BLaER1 treated with 17β-estradiol and CSF1 and Interleukin-3, amounts not matched to agents 10 nM and 100 nM (cell line): ENCODE measurements around the gene EIF2S2.

Experiments
- H3K27ac ChIP-seq, 11 experiments: shearing (Covaris generic); formaldehyde crosslinking; 2 replicates each; pipeline ENCODE4 v1.8.1; 2022
- H3K27me3 ChIP-seq, 11 experiments: shearing (Covaris generic); formaldehyde crosslinking; 2 replicates each; pipeline ENCODE4 v1.8.1; 2022
- H3K36me3 ChIP-seq, 11 experiments: shearing (Covaris generic); formaldehyde crosslinking; 2 replicates each; pipeline ENCODE4 v1.8.1; 2022
- H3K4me1 ChIP-seq, 10 experiments: shearing (Covaris generic); formaldehyde crosslinking; 2 replicates each; pipeline ENCODE4 v1.8.1; 2022
- H3K4me2 ChIP-seq, 11 experiments: shearing (Covaris generic); formaldehyde crosslinking; 2 replicates each; pipeline ENCODE4 v1.8.1; 2022
- H3K4me3 ChIP-seq, 10 experiments: shearing (Covaris generic); formaldehyde crosslinking; 2 replicates each; pipeline ENCODE4 v1.8.1; 2022
- H3K9ac ChIP-seq, 11 experiments: shearing (Covaris generic); formaldehyde crosslinking; 2 replicates each; pipeline ENCODE4 v1.8.1; 2022
- H3K9me3 ChIP-seq, 11 experiments: shearing (Covaris generic); formaldehyde crosslinking; replicated peaks in 1 of 11; 2 replicates each; pipeline ENCODE4 v1.8.1; 2022
- H4K20me1 ChIP-seq, 11 experiments: shearing (Covaris generic); formaldehyde crosslinking; 2 replicates each; pipeline ENCODE4 v1.8.1; 2022
- Cebpa-rat ChIP-seq, 11 experiments: shearing (Covaris generic); IDR thresholded peaks; 2 replicates each; pipeline ENCODE4 v1.8.1; 2022

EIF2S2 gene

DNA sequence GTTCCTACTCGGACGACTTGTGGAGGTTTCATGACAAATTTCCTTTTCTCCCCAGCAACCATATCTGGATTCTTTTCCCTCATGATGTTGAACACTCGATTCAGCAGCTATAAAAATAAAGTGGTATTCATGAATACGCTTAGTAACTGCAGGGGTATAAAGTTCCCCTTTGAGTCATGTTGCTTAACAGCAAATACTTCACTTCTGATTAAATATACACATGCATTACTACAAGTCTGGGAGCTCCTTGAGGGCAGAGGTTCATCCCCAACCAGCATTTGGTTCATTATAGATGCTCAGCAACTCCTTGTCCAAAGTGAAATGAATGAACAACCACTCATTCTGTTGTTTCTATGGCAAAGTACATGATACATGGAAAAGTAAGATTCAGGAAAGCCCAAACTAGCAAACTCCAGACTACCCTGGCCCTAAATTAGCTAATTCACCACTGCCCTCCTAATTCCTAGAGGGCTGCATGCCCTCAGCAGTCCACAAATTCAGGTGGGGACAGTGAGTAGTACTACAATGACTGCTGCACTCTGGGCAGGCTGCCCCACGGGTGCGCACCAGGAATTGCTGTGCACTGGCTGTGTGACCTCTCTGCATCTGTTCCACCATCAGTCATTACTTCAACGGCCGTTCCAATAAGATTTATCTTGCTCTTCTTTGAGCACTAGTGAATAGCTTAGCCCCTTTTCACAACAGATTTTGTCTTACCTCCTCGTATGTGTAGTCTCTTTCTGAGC lies 15.2 kb downstream of the EIF2S2 start:
- H3K4me3 ChIP-seq: no peak overlapping the region
- H4K20me1 ChIP-seq: peaks cover 92 to 100% (median 99%) of the 10 kb centered on the region in 11 experiments

DNA sequence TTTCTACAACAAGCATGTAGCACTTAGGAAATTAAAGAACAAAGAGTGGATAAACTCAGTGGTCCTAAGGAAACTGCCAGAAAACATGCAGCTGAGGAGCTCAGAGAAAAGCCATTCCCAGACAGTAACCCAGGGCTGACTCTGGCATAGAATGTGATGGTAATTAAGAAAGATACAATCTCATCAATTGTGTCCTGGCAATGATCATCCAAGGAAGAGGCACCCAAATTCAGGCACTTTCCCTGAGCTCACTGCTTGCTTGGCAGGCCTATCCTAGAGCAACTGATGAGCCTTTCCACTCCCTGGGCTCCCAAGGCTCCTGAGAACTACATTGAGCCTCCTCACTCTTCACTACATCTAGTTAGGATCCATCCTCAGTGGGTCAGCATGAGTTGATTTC lies 16.2 kb downstream of the EIF2S2 start:
- TF ChIP-seq Cebpa-rat (IDR thresholded peaks at IDR 0.05): no peak
- Histone ChIP-seq H4K20me1 (peaks cover 91 to 100% (median 99%) of the 10 kb centered on the region in 11 experiments), H3K4me3 (no peak overlapping the region), H3K9ac (no peak overlapping the region), H3K27me3 (no peaks in the 10 kb centered on the region), H3K4me1 (peaks cover 0 to 2% (median 0%) of the 10 kb centered on the region in 10 experiments; a peak in 3 of 20 replicates), H3K36me3 (peaks cover 99 to 100% (median 100%) of the 10 kb centered on the region in 11 experiments), H3K4me2 (no peak overlapping the region), H3K27ac (no peak overlapping the region), H3K9me3 (no peaks in the 10 kb centered on the region)

More for the DNA sequence above, 15.2 kb downstream of the EIF2S2 start:
- Histone ChIP-seq H3K9me3 (no peaks in the 10 kb centered on the region), H3K4me1 (peaks cover 0 to 11% (median 3%) of the 10 kb centered on the region in 10 experiments; a peak in 6 of 20 replicates), H3K36me3 (peaks cover 100% of the 10 kb centered on the region in 11 experiments), H3K4me2 (no peak overlapping the region), H3K9ac (no peak overlapping the region), H3K27ac (no peak overlapping the region), H3K27me3 (no peaks in the 10 kb centered on the region)
- TF ChIP-seq Cebpa-rat (IDR thresholded peaks at IDR 0.05): no peak

DNA sequence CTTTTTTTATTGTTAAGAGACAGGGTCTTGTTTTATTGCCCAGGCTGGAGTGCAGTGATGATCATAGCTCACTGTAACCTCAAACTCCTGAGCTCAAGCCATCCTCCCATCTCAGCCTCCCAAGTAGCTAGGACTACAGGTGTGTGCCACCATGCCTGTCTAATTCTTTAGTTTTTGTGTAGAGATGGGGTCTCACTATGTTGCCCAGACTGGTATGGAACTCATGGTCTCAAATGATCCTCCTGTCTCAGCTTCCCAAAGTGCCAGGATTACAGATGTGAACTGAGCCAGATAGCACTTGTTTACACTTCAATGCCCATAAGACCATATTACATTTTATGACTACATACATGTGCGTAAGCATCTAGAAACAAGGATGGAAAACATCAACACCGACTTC lies 18.1 kb downstream of the EIF2S2 start:
- Histone ChIP-seq H3K27me3 (no peaks in the 10 kb centered on the region), H3K4me2 (no peak overlapping the region), H3K9me3 (no peaks in the 10 kb centered on the region), H3K4me3 (no peak overlapping the region), H3K36me3 (peaks cover 99 to 100% (median 100%) of the 10 kb centered on the region in 11 experiments), H3K9ac (no peak overlapping the region), H3K4me1 (no peaks in the 10 kb centered on the region), H4K20me1 (peaks cover 88 to 100% (median 99%) of the 10 kb centered on the region in 11 experiments), H3K27ac (no peak overlapping the region)
- no peak for TF ChIP-seq Cebpa-rat (IDR thresholded peaks at IDR 0.05)

DNA sequence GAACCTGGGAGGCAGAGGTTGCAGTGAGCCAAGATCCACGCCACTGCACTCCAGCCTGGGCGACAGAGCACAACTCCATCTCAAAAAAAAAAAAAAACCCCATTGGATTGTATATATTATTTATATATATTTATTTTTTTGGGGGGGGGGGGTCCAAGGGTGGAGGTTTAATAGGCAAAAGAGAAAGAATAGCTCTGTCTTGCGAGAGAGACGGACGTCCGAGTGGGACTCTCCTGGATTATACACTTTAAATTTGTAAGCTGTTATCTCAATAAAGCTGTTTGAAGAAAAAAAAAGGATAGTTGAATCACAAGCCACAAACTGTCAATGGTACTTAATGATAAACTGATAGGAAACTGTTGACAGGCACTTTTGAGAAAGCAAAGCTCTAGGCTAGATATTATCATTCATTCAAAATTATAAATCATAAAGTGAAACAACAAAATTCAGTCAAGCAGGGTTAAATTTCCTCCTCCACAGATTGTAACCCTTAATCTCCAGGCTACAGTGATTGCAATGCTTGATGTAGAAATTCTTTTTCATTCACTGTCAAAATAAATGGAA lies 20.3 kb downstream of the EIF2S2 start:
- Histone ChIP-seq H3K4me1 (no peaks in the 10 kb centered on the region), H3K36me3 (peaks cover 99 to 100% (median 100%) of the 10 kb centered on the region in 11 experiments), H3K9me3 (no peaks in the 10 kb centered on the region), H4K20me1 (peaks cover 92 to 100% (median 99%) of the 10 kb centered on the region in 11 experiments), H3K9ac (no peak overlapping the region), H3K27ac (no peak overlapping the region), H3K4me3 (no peak overlapping the region), H3K27me3 (no peaks in the 10 kb centered on the region), H3K4me2 (no peak overlapping the region)
- TF ChIP-seq Cebpa-rat (IDR thresholded peaks at IDR 0.05): no peak

DNA sequence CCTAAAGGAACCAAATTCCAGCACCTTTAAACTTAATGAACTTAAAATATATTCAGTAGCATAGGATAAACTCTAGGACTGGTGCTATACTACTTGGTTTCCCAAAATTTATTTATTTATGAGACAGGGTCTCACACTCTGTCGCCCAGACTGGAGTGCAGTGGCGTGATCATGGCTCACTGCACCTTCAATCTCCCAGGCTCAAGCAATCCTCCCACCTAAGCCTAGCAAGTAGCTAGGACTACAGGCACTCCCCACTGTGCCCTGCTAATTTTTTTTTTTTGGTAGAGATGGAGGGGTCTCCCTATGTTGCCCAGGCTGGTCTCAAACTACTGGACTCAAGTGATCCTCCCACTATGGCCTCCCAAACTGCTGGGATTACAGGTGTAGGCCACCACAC lies 21.4 kb downstream of the EIF2S2 start:
- no peak overlapping the region for H3K27ac ChIP-seq
- no peak overlapping the region for H3K9ac ChIP-seq
- no peaks in the 10 kb centered on the region for H3K27me3 ChIP-seq
- peaks cover 98 to 100% (median 100%) of the 10 kb centered on the region in 11 experiments for H3K36me3 ChIP-seq
- H3K9me3 ChIP-seq: no peaks in the 10 kb centered on the region
- no peak for TF ChIP-seq Cebpa-rat (IDR thresholded peaks at IDR 0.05)
- no peak overlapping the region for H3K4me2 ChIP-seq
- H4K20me1 ChIP-seq: peaks cover 92 to 100% (median 99%) of the 10 kb centered on the region in 11 experiments; a peak in 21 of 22 replicates
- H3K4me1 ChIP-seq: no peaks in the 10 kb centered on the region
- no peak overlapping the region for H3K4me3 ChIP-seq

DNA sequence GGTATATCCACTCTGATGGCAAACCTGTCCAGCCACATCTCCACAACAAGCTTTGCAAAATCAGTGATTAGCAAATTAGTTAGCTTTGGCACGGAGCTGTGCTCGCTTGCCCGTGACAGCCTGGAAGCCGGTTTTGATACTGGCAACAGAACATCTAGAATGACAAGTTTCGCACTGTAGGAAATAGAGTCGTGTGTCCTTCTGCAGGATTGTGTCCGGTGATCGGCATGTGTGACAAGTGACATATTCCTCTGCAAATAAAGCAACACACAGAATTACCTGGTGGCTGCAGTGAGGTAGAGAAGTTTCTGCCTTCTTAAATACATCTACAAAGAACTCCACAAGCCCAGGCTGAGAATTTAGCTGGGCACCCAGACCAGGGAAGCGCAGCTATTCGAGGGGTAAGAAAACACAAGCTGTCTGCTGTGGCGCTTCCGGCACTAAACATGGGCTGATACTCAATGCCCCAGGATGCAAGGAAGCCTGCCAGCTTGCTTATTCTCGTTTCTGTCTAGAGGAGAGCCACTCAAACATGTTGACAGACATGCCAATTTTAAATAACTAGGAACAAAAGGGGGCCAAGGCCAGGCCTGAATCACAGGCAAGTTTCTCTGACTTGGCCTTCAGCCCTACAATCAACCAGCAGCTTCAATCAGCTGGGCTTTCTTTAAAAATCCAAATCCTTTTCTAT lies 22.2 kb downstream of the EIF2S2 start:
- Histone ChIP-seq H3K4me2 (no peak overlapping the region), H4K20me1 (peaks cover 93 to 100% (median 100%) of the 10 kb centered on the region in 11 experiments; a peak in 21 of 22 replicates), H3K9me3 (no peaks in the 10 kb centered on the region), H3K4me1 (peaks cover 0 to under 1% (median 0%) of the 10 kb centered on the region in 10 experiments; a peak in 4 of 20 replicates), H3K4me3 (no peak overlapping the region), H3K27ac (no peak overlapping the region), H3K27me3 (no peaks in the 10 kb centered on the region), H3K9ac (no peak overlapping the region), H3K36me3 (peaks cover 96 to 100% (median 98%) of the 10 kb centered on the region in 11 experiments)
- no peak for TF ChIP-seq Cebpa-rat (IDR thresholded peaks at IDR 0.05)

DNA sequence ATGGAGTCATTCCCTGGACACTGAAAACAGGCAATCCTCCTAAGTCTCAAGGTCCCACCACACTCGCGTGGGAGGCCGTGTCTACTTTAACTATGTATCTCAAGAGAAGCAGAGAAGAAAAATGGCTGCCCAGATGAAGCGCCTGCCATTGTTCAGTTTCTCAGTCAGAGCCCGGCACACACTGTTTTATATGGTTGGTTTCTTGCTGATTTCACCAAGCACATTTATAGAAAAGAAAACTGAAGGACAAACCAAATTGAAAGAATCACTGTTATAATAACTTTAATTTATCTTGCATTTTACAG lies 22.9 kb downstream of the EIF2S2 start:
- Histone ChIP-seq H3K4me3 (no peak overlapping the region), H3K27ac (no peak overlapping the region), H3K4me2 (no peak overlapping the region), H3K27me3 (no peaks in the 10 kb centered on the region), H3K4me1 (peaks cover 0 to 8% (median 4%) of the 10 kb centered on the region in 10 experiments; a peak in 12 of 20 replicates), H3K9me3 (no peaks in the 10 kb centered on the region), H3K36me3 (peaks cover 96 to 100% (median 98%) of the 10 kb centered on the region in 11 experiments), H3K9ac (no peak overlapping the region), H4K20me1 (peaks cover 96 to 100% (median 100%) of the 10 kb centered on the region in 11 experiments; a peak in 21 of 22 replicates)
- TF ChIP-seq Cebpa-rat (IDR thresholded peaks at IDR 0.05): no peak

DNA sequence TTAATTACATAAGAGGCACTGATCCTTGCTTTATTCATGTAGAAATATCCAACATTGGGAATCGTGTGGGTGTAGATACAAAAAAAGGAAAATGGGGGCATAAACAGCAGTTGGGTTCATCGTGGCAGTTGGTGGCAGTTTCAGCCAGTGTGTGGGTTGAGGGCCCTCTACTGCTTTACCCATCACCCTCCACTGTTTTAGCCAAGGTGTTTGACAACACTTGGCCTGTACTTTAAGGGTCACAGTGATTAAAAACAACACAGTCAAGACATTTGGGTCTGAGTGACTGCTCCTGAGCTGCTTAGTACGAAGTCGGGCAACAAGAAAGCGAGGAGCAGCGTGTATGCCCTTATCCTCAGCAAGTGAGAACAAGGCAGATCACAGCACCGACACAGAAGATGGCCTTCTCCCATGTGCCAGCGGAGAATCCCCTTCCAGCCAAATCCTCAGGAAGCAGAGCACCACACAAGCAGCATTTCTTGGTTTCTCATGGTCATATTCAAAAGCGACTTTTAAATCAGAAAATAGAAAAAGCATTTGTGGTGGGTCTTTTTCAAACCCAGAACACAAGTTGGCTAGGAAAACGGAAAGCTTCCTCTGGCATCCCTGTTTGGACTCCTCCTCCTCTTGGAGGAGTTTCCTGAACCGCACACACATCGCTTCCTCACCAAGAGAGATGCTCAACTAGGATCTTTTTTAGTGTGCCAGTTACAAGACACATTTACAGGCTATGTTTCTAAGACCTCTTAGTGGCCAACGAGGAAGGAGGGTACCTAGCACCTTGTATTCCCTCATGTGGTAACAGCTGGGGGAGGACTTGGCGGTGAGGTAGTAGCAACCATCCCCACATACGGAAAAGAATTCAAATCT lies 23.5 kb downstream of the EIF2S2 start:
- H3K27ac ChIP-seq: no peak overlapping the region
- no peak overlapping the region for H3K4me3 ChIP-seq
- no peak overlapping the region for H3K4me2 ChIP-seq
- H3K27me3 ChIP-seq: no peaks in the 10 kb centered on the region
- H3K36me3 ChIP-seq: peaks cover 94 to 100% (median 97%) of the 10 kb centered on the region in 11 experiments
- H4K20me1 ChIP-seq: peaks cover 96 to 100% (median 100%) of the 10 kb centered on the region in 11 experiments; a peak in 21 of 22 replicates
- H3K4me1 ChIP-seq: peaks cover 0 to 13% (median 10%) of the 10 kb centered on the region in 10 experiments; a peak in 13 of 20 replicates
- TF ChIP-seq Cebpa-rat (IDR thresholded peaks at IDR 0.05): no peak
- no peak overlapping the region for H3K9ac ChIP-seq
- no peaks in the 10 kb centered on the region for H3K9me3 ChIP-seq
